HepG2 (cell line): ENCODE results near the gene CHAF1A. TPM values are rescaled to one million over a fixed set of nuclear protein-coding genes. Genes with fewer than 3 reads are reported as not detected.

ENCODE experiments used
- ATAD3A ChIP-seq: sonication (generic); formaldehyde crosslinking; IDR thresholded peaks from 2 replicates; pipeline ENCODE4 v1.4.0; 2020; ENCODE audit warnings: missing genetic modification reagents
- CBX5 ChIP-seq: sonication (generic); formaldehyde crosslinking; IDR thresholded peaks from 2 replicates; pipeline ENCODE4 v1.4.0; 2020; ENCODE audit warnings: missing genetic modification reagents, borderline replicate concordance
- GPN1 ChIP-seq: sonication (generic); formaldehyde crosslinking; IDR thresholded peaks from 2 replicates; pipeline ENCODE4 v1.5.1; 2020; ENCODE audit warnings: missing genetic modification reagents, borderline replicate concordance
- HMGA1 ChIP-seq: sonication (generic); formaldehyde crosslinking; conservative IDR thresholded peaks from 2 replicates; pipeline ENCODE4 v1.4.0; 2020; ENCODE audit warnings: missing genetic modification reagents
- JARID2 ChIP-seq: sonication (generic); formaldehyde crosslinking; IDR thresholded peaks from 2 replicates; pipeline ENCODE4 v1.8.1; 2023; ENCODE audit warnings: missing genetic modification reagents, inconsistent platforms; ENCODE audit not compliant: insufficient replicate concordance
- MBD4 ChIP-seq: IDR thresholded peaks from 2 replicates; pipeline ENCODE4 v1.6.1; 2012; ENCODE audit warnings: low read length, inconsistent platforms, borderline replicate concordance
- NKX3-1 ChIP-seq: sonication (generic); formaldehyde crosslinking; IDR thresholded peaks from 2 replicates; pipeline ENCODE4 v1.5.0; 2020; ENCODE audit warnings: missing genetic modification reagents
- TAF1 ChIP-seq: sonication (generic); formaldehyde crosslinking; IDR thresholded peaks from 2 replicates; pipeline ENCODE4 v1.4.0; 2020; ENCODE audit warnings: missing genetic modification reagents
- TSC22D2 ChIP-seq: sonication (generic); formaldehyde crosslinking; IDR thresholded peaks from 2 replicates; pipeline ENCODE4 v1.5.1; 2020; ENCODE audit warnings: missing genetic modification reagents, mild to moderate bottlenecking, borderline replicate concordance
- XRCC5 ChIP-seq: fragments of 200-400 bp; formaldehyde crosslinking; optimal IDR thresholded peaks from 2 replicates; pipeline ENCODE3; 2017; ENCODE audit warnings: mild to moderate bottlenecking, low read length
- ZBTB7A ChIP-seq: sonication (generic); formaldehyde crosslinking; IDR thresholded peaks from 2 replicates; pipeline ENCODE4 v1.8.0; 2022; ENCODE audit warnings: mild to moderate bottlenecking, missing genetic modification reagents
- ZNF282 ChIP-seq: fragments of 450-650 bp; IDR thresholded peaks from 2 replicates; pipeline ENCODE4 v1.6.1; 2018; ENCODE audit not compliant: partially characterized antibody
- ZNF34 ChIP-seq: sonication (generic); formaldehyde crosslinking; IDR thresholded peaks from 2 replicates; pipeline ENCODE4 v1.4.0; 2020; ENCODE audit warnings: mild to moderate bottlenecking, missing genetic modification reagents, borderline replicate concordance
- ZNF367 ChIP-seq: sonication (generic); formaldehyde crosslinking; IDR thresholded peaks from 2 replicates; pipeline ENCODE4 v1.4.0; 2020; ENCODE audit warnings: missing genetic modification reagents, borderline replicate concordance
- ZNF501 ChIP-seq: sonication (generic); formaldehyde crosslinking; IDR thresholded peaks from 2 replicates; pipeline ENCODE4 v1.5.1; 2020; ENCODE audit warnings: mild to moderate bottlenecking, moderate library complexity, missing genetic modification reagents
- ZNF614 ChIP-seq: IDR thresholded peaks from 2 replicates; pipeline ENCODE4 v1.6.1; 2018; ENCODE audit warnings: missing biosample characterization, missing genetic modification reagents, inconsistent platforms, borderline replicate concordance
- ZNF672 ChIP-seq: sonication (generic); formaldehyde crosslinking; IDR thresholded peaks from 2 replicates; pipeline ENCODE4 v1.8.1; 2022; ENCODE audit warnings: missing genetic modification reagents
- ZNF790 ChIP-seq: sonication (generic); formaldehyde crosslinking; IDR thresholded peaks from 2 replicates; pipeline ENCODE4 v1.8.0; 2022; ENCODE audit warnings: missing genetic modification reagents, mild to moderate bottlenecking, borderline replicate concordance
- ZSCAN30 ChIP-seq: sonication (generic); formaldehyde crosslinking; IDR thresholded peaks from 2 replicates; pipeline ENCODE4 v1.5.0; 2020; ENCODE audit warnings: mild to moderate bottlenecking, missing genetic modification reagents
- polyA plus RNA-seq, 8 experiments: library from polyadenylated mRNA; depleted of rRNA in 3 of 8; stranded (reverse) in 7 of 8; unstranded in 1 of 8; fragments of >200 nt; fragmentation: Illumina TruSeq in 4 of 8; extraction: Trizol in 4 of 8; gene quantifications; 2 replicates each; pipeline versions ENCODE4 v1.2.1 to v1.2.3, GENCODE V29; 2011 to 2016; ENCODE audit warnings: low read depth in 4 of 8, missing spikeins in 1 of 8, mixed read lengths in 1 of 8; ENCODE audit not compliant: insufficient read depth in 1 of 8
- total RNA-seq, 5 experiments: library from RNA; depleted of rRNA; stranded (reverse); fragments of >200 nt; fragmentation: Illumina TruSeq; extraction: Trizol; gene quantifications; 2 replicates each; pipeline ENCODE4 v1.2.3, GENCODE V29; 2016; ENCODE audit warnings: low read depth in 1 of 5
- TF ChIP-seq, protein P1 (sequence below): IDR thresholded peaks from 2 replicates; pipeline ENCODE4 v1.6.1; 2012; ENCODE audit warnings: low read length, improper control_type of control experiment
- TF ChIP-seq, protein P2 (sequence below): IDR thresholded peaks from 2 replicates; pipeline ENCODE4 v1.6.1; 2012; ENCODE audit warnings: low read depth, low read length, improper control_type of control experiment
- TF ChIP-seq, protein P3 (sequence below): IDR thresholded peaks from 2 replicates; pipeline ENCODE4 v1.6.1; 2016; ENCODE audit warnings: low read depth, control low read depth
- TF ChIP-seq, protein P4 (sequence below): sonication (generic); formaldehyde crosslinking; IDR thresholded peaks from 2 replicates; pipeline ENCODE4 v1.8.0; 2022; ENCODE audit warnings: mild to moderate bottlenecking, missing genetic modification reagents, borderline replicate concordance

CHAF1A gene
- total and polyA plus RNA-seq, 2 of the 13 experiments (the other 11 are each of a cell fraction or from before 2014, with no cell fraction given) = 11.0 to 34.8 TPM

DNA sequence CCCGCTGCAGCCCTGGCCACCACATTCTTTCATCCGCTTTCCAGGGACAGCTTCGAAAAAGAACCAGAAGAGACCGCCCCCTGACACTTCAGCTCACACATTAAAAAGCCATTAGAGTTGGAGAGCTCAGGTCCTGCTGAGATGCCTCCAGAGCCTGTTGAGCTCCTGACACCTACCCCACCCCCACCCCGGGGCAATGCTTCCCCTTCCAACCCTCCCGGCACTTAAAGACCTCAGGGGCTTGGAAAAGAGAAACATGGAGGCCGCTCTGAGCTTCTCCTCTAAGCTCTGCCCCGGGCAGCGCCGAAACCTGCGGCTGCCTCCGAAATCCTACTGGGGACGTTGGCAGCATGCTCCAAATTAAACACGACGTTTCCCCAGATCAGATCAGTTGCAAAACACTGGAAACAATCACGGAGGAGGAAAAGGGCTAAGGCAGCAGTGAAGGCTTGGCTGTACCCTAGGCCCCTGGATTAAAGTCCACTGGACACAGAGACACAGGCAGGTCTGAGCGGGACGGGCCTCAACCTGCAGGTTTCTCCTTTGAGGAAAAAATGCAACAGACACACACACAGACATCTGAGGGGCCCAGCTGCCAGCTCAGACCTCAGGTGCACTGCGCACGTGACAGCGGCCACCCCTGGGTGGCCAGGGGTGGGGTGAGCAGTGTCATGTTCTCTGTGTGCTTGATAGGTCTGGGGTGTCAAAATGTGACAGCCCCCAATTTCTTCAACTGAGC lies 11.7 kb upstream of the CHAF1A start (continued):
- TF ChIP-seq, protein P1, sequence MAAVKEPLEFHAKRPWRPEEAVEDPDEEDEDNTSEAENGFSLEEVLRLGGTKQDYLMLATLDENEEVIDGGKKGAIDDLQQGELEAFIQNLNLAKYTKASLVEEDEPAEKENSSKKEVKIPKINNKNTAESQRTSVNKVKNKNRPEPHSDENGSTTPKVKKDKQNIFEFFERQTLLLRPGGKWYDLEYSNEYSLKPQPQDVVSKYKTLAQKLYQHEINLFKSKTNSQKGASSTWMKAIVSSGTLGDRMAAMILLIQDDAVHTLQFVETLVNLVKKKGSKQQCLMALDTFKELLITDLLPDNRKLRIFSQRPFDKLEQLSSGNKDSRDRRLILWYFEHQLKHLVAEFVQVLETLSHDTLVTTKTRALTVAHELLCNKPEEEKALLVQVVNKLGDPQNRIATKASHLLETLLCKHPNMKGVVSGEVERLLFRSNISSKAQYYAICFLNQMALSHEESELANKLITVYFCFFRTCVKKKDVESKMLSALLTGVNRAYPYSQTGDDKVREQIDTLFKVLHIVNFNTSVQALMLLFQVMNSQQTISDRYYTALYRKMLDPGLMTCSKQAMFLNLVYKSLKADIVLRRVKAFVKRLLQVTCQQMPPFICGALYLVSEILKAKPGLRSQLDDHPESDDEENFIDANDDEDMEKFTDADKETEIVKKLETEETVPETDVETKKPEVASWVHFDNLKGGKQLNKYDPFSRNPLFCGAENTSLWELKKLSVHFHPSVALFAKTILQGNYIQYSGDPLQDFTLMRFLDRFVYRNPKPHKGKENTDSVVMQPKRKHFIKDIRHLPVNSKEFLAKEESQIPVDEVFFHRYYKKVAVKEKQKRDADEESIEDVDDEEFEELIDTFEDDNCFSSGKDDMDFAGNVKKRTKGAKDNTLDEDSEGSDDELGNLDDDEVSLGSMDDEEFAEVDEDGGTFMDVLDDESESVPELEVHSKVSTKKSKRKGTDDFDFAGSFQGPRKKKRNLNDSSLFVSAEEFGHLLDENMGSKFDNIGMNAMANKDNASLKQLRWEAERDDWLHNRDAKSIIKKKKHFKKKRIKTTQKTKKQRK = no peak
- TF ChIP-seq ZSCAN30 (CRISPR knock-in tag) (no peak), ZNF501 (CRISPR knock-in tag) (no peak), MBD4 (no peak), ZNF614 (peak; percentile 83), HMGA1 (CRISPR knock-in tag) (no peak), TAF1 (CRISPR knock-in tag) (peak; percentile 50; the same call in 1 of the 2 replicates), ZNF367 (CRISPR knock-in tag) (0 out of 2 replicates have a peak, but pooled peaks have one; percentile 37), ZNF672 (CRISPR knock-in tag) (no peak), ATAD3A (no peak), JARID2 (CRISPR knock-in tag) (no peak), CBX5 (peak; percentile 51; the same call in 1 of the 2 replicates), NKX3-1 (no peak), ZBTB7A (CRISPR knock-in tag) (peak; percentile 30; the same call in 1 of the 2 replicates), GPN1 (no peak), ZNF34 (no peak), ZNF790 (no peak), ZNF282 (no peak), TSC22D2 (CRISPR knock-in tag) (no peak), XRCC5 (no peak)
- TF ChIP-seq, protein P2, sequence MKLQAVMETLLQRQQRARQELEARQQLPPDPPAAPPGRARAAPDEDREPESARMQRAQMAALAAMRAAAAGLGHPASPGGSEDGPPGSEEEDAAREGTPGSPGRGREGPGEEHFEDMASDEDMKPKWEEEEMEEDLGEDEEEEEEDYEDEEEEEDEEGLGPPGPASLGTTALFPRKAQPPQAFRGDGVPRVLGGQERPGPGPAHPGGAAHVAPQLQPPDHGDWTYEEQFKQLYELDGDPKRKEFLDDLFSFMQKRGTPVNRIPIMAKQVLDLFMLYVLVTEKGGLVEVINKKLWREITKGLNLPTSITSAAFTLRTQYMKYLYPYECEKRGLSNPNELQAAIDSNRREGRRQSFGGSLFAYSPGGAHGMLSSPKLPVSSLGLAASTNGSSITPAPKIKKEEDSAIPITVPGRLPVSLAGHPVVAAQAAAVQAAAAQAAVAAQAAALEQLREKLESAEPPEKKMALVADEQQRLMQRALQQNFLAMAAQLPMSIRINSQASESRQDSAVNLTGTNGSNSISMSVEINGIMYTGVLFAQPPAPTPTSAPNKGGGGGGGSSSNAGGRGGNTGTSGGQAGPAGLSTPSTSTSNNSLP = peak; percentile 78
- TF ChIP-seq, protein P3, sequence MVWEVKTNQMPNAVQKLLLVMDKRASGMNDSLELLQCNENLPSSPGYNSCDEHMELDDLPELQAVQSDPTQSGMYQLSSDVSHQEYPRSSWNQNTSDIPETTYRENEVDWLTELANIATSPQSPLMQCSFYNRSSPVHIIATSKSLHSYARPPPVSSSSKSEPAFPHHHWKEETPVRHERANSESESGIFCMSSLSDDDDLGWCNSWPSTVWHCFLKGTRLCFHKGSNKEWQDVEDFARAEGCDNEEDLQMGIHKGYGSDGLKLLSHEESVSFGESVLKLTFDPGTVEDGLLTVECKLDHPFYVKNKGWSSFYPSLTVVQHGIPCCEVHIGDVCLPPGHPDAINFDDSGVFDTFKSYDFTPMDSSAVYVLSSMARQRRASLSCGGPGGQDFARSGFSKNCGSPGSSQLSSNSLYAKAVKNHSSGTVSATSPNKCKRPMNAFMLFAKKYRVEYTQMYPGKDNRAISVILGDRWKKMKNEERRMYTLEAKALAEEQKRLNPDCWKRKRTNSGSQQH (CRISPR knock-in tag) = peak; percentile 66; the same call in 1 of the 2 replicates
- TF ChIP-seq, protein P4, sequence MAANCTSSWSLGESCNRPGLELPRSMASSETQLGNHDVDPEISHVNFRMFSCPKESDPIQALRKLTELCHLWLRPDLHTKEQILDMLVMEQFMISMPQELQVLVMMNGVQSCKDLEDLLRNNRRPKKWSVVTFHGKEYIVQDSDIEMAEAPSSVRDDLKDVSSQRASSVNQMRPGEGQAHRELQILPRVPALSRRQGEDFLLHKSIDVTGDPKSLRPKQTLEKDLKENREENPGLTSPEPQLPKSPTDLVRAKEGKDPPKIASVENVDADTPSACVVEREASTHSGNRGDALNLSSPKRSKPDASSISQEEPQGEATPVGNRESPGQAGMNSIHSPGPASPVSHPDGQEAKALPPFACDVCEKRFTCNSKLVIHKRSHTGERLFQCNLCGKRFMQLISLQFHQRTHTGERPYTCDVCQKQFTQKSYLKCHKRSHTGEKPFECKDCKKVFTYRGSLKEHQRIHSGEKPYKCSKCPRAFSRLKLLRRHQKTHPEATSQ (CRISPR knock-in tag) = no peak
